M059J (cell line): ENCODE measurements around the gene LYPLAL1. TPM values are rescaled to one million over a fixed set of nuclear protein-coding genes. Genes with fewer than 3 reads are reported as not detected.
"Not testable (repeated sequence)": the region's sequence is repeated elsewhere in the genome, so short reads cannot be mapped to it uniquely, and the experiment has no call there.

Source experiments
- DNase-seq: peaks from one replicate; pipeline ENCODE4 v3.0.0-alpha.2; 2012; ENCODE audit warnings: low read depth
- total RNA-seq: library from RNA; depleted of rRNA; stranded (reverse); fragments of >200 nt; shearing (Covaris generic); gene quantifications from 2 replicates; pipeline ENCODE4 v1.2.3, GENCODE V29; 2014

Gene LYPLAL1
- total RNA-seq, 1 experiment from 2014 or later: 22.5 TPM

- DNase-seq: peak; percentile 24
Observed at GRCh38 chr1:219215477-219215876, 41.8 kb downstream of the LYPLAL1 start.

DNA sequence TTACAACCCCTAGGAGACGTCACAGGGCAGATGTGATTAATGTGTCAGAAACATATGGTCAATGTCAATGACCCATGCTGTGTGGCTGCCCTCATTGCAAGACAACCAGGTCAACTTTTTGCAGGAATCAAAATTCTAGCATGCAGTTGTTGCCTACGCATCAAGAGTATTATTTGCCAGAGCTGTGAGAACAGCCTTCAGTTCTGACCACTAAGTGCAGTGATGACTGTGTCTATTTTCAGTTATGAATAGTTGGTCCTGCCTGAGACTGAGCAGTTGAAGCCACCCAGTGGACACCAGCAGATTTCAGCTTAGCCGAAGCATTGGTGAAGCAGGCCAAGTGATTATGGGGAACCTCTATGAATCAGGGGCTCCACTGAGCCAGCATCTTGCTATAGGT, 47.3 kb downstream of the LYPLAL1 start:
- peak; percentile 5 for DNase-seq

GRCh38 chr1:219223496-219223895, 49.8 kb downstream of the LYPLAL1 start:
- no peak for DNase-seq

DNA sequence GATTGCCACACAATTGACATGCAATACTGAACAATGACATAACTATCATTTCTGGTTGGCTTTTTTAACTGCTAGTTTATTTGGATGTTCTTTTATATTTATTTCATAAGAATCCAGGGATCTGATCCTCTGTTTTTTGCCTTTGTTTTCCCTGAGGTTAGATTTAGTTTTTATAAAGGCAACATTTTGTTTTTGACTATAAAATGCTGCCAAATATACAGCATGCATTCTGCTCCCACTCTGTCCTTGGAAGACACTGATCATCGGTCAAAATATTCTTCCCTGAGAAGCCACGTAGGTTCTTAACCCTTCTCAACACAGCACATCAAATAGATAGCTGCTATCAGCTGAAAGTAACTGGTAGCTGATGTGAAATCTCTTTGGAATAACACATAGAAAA, 52.5 kb downstream of the LYPLAL1 start:
- DNase-seq: no peak

DNA sequence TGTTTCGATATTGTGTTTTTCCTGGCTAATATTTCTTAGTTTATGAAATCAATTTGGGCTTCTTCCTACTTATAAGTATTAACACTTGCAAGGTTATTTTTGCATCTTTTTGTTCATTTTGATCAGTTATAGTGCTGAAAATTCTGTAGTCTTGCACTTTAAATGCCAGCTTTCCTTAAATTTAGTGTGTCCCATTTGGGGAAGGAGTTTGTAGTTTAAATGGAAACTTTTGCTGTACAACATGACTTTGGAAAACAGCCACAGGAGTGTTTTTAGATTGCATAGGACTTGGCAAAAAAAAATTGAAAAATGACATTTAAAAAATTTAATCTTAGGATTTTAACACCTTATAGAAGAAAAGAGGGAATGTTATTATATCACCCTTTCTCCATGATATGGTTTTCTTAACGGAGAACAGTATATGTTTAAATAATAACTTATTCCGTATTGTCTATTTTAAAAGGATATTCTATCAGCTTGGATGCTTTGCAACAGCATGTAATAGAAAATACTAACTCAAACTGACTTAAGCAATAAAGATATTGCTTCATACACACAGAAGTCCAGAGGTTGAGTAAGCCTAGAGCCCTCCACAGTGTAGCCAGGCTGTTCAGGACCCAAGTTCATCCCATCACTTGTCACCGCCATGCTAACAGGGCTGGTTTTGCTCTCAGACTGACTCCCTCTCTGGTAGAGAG, 53.8 kb downstream of the LYPLAL1 start:
- DNase-seq: no peak

GRCh38 chr1:219228058-219228419, 54.4 kb downstream of the LYPLAL1 start:
- no peak for DNase-seq

DNA sequence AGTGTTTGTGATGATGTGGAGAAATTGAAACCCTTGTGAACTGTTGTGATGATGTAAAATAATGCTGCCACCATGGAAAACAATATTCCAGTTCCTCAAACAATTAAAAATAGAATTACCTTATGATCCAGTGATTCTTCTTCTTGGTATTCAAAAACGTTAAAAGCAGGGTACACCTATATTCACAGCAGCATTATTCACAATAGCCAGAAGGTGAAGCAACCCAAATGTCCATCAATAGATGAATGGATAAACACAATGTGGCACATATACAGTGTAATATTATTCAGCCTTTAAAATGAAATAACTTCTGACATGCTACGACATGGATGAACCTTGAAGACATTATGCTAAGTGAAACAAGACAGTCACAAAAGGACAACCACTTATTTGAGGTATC, 59.2 kb downstream of the LYPLAL1 start:
- DNase-seq: no peak

DNA sequence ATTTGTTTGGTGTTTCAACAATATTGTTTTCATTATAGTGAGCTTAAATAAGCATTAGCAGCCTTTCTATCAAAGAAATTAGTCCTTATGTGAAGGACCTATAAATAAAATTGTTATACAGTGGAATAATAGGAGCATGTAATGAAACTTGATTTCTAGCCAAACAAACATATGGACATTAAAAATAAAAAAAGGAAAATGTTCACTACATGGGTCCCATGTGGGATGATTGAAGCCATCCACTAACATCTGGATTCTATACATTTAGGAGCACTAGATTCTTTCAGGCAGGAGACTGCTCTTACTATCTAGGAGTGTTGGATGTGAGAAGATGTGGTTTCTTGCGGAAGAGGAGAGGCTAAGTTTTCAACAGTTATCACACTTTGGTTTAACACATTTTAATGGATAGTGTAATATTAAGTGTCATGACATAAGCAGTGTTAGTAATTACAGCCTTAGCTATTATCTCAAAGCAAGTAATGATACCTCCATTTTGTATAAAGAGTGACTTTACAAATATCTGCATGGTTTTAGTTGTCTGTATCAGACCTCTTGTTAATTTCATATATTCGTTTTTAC, 62.3 kb downstream of the LYPLAL1 start:
- DNase-seq: no peak

GRCh38 chr1:219236933-219237610, 63.4 kb downstream of the LYPLAL1 start:
- DNase-seq: no peak

DNA sequence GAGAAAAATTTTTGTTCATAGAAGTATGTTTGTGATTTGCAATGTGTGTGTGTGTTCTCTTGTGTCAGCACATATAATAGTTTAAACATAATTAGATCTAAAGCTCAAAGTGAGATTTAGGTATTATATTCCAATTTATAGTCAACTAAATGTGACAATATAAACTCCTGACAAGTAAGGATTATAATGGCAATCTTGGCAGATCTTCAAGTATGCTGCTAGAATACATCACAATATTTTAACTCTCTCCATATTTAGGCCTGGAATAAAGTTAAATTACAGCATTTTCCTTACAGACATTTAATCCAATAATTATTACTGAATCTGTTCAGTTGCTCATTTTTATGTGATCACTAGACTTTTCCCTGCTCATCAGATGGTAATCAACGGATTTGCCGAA, 65.8 kb downstream of the LYPLAL1 start:
- no peak for DNase-seq

DNA sequence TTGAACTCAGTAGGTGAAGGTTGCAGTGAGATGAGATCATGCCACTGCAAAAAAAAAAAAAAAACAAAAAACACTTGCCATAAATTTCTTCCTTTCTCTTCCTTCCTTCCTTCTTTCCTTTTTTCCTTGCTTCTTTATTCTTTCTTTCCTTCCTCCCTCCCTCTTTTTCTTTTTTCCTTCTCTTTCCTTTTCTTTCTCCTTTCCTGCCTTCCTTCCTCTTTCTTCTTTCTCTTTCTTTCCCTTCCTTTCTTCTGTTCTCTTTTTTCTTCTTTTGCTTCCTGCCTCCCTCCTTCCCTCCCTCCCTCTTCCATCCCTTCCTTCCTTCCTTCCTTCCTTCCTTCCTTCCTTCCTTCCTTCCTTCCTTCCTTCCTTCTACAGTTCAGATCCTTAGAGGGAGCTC, 71.2 kb downstream of the LYPLAL1 start:
- DNase-seq: no peak

GRCh38 chr1:219247441-219247840, 73.8 kb downstream of the LYPLAL1 start:
- DNase-seq: no peak

DNA sequence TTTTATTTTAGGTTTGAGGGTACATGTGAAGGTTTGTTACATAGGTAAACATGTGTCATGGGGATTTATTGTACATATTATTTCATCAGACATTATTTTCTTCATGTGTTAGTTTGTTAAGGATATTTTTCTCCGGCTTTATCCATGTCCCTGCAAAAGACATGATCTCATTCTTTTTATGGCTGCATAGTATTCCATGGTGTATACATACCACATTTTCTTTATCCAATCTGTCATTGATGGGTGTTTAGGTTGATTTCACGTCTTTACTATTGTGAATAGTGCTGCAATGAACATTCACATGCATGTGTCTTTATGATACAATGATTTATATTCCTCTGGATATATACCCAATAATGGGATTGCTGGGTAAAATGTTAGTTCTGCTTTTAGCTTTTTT, 76.8 kb downstream of the LYPLAL1 start:
- not testable (repeated sequence) for DNase-seq

DNA sequence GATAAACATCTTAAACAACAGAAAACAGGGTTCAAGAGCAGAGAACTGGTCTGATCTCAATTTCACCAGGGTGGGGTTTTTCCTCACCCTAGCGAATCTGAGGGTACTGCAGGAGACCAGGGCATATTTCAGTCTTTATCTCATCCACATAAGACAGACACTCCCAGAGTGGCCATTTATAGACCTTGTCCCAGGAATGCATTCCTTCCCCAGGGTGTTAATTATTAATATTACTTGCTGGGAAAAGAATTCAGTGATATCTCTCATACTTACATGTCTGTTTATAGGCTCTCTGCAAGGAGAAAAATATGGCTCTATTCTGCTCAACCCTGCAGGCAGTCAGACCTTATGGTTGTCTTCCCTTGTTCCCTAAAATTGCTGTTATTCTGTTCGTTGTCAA, 84.1 kb downstream of the LYPLAL1 start:
- DNase-seq: no peak

DNA sequence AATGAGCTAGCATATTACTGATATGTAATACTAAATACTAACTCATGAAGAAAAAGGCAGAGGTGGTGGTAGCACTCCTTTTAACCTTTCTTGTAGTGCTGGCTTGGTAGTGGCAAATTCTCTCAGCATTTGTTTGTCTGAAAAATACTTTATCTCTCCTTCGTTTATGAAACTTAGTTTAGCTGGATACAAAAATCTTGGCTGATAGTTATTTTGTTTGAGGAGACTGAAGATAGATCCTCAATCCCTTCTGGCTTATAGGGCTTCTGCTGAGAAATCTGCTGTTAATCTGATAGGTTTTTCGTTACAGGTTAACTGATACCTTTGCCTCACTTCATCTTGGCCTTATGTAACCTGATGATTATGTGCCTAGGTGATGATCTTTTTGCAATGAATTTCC, 87.8 kb downstream of the LYPLAL1 start:
- DNase-seq: no peak
